Progenitor cell of endocrine pancreas (in vitro differentiated cells): Measurements from ENCODE around the gene AP2A1. TPM values are rescaled to one million over a fixed set of nuclear protein-coding genes. Genes with fewer than 3 reads are reported as not detected.

Source experiments
- DNase-seq: peaks from one replicate; pipeline ENCODE4 v3.0.0; 2021; ENCODE audit warnings: low spot score; ENCODE audit not compliant: unreplicated experiment
- H3K27ac Mint-ChIP-seq: 2 replicates; pipeline ENCODE4 v1.8.0; 2021; ENCODE audit warnings: mild to moderate bottlenecking, moderate library complexity, mixed read lengths
- H3K27me3 Mint-ChIP-seq: 2 replicates; pipeline ENCODE4 v1.8.0; 2021; ENCODE audit warnings: mixed read lengths
- H3K36me3 Mint-ChIP-seq: 2 replicates; pipeline ENCODE4 v1.8.0; 2022; ENCODE audit warnings: mixed read lengths; ENCODE audit not compliant: insufficient read depth
- H3K4me1 Mint-ChIP-seq: 2 replicates; pipeline ENCODE4 v1.8.0; 2021; ENCODE audit warnings: low read depth, mixed read lengths
- H3K4me3 Mint-ChIP-seq: 2 replicates; pipeline ENCODE4 v1.8.0; 2021; ENCODE audit warnings: low read depth, mild to moderate bottlenecking, moderate library complexity, mixed read lengths
- H3K9me3 Mint-ChIP-seq: 2 replicates; pipeline ENCODE4 v1.8.0; 2021; ENCODE audit warnings: low read depth, mixed read lengths
- CTCF ChIP-seq: fragments of 200-600 bp; sonication (generic); IDR thresholded peaks from one replicate; pipeline ENCODE4 v1.5.0; 2021; ENCODE audit warnings: antibody characterized with exemption, mild to moderate bottlenecking; ENCODE audit not compliant: unreplicated experiment
- total RNA-seq: library from RNA; stranded (reverse); gene quantifications from 2 replicates; pipeline ENCODE4 v1.2.1, GENCODE V29; 2021

The AP2A1 gene
- total RNA-seq, 1 donor from 2014 or later, result 76.3 TPM

- Mint-ChIP-seq H3K27me3 (peaks cover 7% of the 10 kb centered on the region), H3K4me1 (no peaks in the 10 kb centered on the region), H3K9me3 (no peaks in the 10 kb centered on the region), H3K4me3 (no peak overlapping the region), H3K27ac (no peak overlapping the region), H3K36me3 (no peaks in the 10 kb centered on the region)
- DNase-seq, result no peak
- TF ChIP-seq CTCF, result no peak
These were observed 21.8 kb upstream of the AP2A1 start for GRCh38 chr19:49744946-49745381.

GRCh38 chr19:49746206-49746958 lies 20.4 kb upstream of the AP2A1 start:
- Mint-ChIP-seq H3K27ac (no peak overlapping the region), H3K4me3 (no peak overlapping the region), H3K27me3 (peaks cover 7% of the 10 kb centered on the region), H3K9me3 (no peaks in the 10 kb centered on the region), H3K36me3 (no peaks in the 10 kb centered on the region), H3K4me1 (no peaks in the 10 kb centered on the region)
- no peak for TF ChIP-seq CTCF
- no peak for DNase-seq

DNA sequence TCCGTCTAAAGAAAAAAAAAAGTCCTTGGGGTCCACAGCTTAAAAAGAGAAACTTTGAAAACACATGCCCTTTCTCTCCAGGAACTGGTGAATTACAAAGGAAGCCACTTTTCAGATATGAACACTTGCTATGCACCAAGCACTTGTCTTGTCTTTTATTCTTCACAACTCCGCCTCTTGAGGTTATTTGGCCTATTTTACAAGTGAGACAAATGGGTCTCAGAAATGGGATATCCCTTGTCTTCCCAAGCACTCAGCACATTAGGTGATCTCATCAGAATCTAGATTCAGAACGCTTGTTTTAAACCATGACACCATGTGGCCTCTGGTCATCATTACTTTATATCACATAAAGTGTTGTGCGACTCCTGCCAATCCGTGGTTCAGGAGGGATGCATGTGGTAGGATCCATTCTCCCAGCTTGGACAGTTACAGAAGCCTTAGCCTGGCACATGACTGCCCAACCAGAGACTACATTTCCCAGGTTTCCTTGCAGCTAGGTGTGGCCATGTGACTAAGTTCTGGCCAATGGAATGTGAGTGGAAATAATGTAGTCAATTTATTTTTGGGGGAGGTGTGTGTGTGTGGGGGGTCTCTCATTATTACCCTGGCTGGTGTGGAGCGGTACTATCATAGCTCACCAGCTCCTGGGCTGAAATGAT lies 17.6 kb upstream of the AP2A1 start:
- Mint-ChIP-seq H3K36me3 (no peaks in the 10 kb centered on the region), H3K27ac (no peak overlapping the region), H3K9me3 (no peaks in the 10 kb centered on the region), H3K4me3 (no peak overlapping the region), H3K4me1 (no peaks in the 10 kb centered on the region), H3K27me3 (peaks cover 7% of the 10 kb centered on the region)
- DNase-seq, result no peak
- no peak for TF ChIP-seq CTCF

GRCh38 chr19:49749771-49750170 lies 17.0 kb upstream of the AP2A1 start:
- Mint-ChIP-seq H3K36me3 (no peaks in the 10 kb centered on the region), H3K4me1 (no peaks in the 10 kb centered on the region)
- no peak for TF ChIP-seq CTCF

GRCh38 chr19:49752701-49753100 lies 14.1 kb upstream of the AP2A1 start:
- peaks cover 4% of the 10 kb centered on the region for H3K27me3 Mint-ChIP-seq

More at GRCh38 chr19:49749771-49750170, 17.0 kb upstream of the AP2A1 start:
- H3K4me3 Mint-ChIP-seq, result no peak overlapping the region
- peaks cover 7% of the 10 kb centered on the region for H3K27me3 Mint-ChIP-seq
- H3K9me3 Mint-ChIP-seq, result no peaks in the 10 kb centered on the region
- H3K27ac Mint-ChIP-seq, result no peak overlapping the region
- no peak for DNase-seq

More at GRCh38 chr19:49752701-49753100, 14.1 kb upstream of the AP2A1 start:
- Mint-ChIP-seq H3K36me3 (no peaks in the 10 kb centered on the region), H3K9me3 (no peaks in the 10 kb centered on the region), H3K4me3 (no peak overlapping the region), H3K27ac (no peak overlapping the region), H3K4me1 (no peaks in the 10 kb centered on the region)
- no peak for TF ChIP-seq CTCF
- no peak for DNase-seq
